ENCODE measurements around the gene C1QL4. TPM values are rescaled to one million over a fixed set of nuclear protein-coding genes. Genes with fewer than 3 reads are reported as not detected.
"Not testable (repeated sequence)": the region's sequence is repeated elsewhere in the genome, so short reads cannot be mapped to it uniquely, and the experiment has no call there.

Gene C1QL4
- total and polyA plus RNA-seq, 7 donors: 0.03 TPM; not detected in 6

DNA sequence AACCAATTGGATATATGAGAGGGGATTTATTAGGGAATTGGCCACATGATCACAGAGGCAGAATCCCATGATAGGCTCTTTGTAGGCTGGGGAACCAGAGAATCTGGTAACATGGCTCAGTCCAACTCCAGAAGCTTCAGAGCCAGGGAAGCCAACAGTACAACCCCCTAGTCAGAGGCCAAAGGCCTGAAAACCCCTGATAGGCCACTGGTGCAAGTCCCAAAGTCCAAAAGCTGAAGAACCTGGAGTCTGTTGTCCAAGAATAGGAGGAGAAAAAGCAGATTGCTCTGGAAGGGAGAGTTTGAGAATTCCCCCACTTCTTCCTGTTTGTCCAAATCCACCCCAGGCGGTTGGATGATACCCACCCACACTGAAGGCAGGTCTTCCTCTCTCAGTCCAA is 22.2 kb downstream of the C1QL4 start:
- H3K27ac ChIP-seq: no peak overlapping the region
- TF ChIP-seq POLR2AphosphoS5 (IDR thresholded peaks at IDR 0.05) (no peak), EP300 (IDR thresholded peaks at IDR 0.05) (no peak), POLR2A (IDR thresholded peaks at IDR 0.05) (no peak)
- TF ChIP-seq, protein P1, sequence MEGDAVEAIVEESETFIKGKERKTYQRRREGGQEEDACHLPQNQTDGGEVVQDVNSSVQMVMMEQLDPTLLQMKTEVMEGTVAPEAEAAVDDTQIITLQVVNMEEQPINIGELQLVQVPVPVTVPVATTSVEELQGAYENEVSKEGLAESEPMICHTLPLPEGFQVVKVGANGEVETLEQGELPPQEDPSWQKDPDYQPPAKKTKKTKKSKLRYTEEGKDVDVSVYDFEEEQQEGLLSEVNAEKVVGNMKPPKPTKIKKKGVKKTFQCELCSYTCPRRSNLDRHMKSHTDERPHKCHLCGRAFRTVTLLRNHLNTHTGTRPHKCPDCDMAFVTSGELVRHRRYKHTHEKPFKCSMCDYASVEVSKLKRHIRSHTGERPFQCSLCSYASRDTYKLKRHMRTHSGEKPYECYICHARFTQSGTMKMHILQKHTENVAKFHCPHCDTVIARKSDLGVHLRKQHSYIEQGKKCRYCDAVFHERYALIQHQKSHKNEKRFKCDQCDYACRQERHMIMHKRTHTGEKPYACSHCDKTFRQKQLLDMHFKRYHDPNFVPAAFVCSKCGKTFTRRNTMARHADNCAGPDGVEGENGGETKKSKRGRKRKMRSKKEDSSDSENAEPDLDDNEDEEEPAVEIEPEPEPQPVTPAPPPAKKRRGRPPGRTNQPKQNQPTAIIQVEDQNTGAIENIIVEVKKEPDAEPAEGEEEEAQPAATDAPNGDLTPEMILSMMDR (IDR thresholded peaks at IDR 0.05): no peak
- H3K36me3 ChIP-seq: no peaks in the 10 kb centered on the region
- H3K27me3 ChIP-seq: peaks cover 0 to 7% (median 0%) of the 10 kb centered on the region in 3 donors
- H3K9me3 ChIP-seq: no peaks in the 10 kb centered on the region
- 86 to 89% methylated on average over 1 of the region's 1 CpG for WGBS, 2 donors
- no peak overlapping the region for H3K4me3 ChIP-seq
- no peak for DNase-seq
- intact Hi-C loops (cut with DNase I): no loop called here
- H3K4me1 ChIP-seq: no peaks in the 10 kb centered on the region

DNA sequence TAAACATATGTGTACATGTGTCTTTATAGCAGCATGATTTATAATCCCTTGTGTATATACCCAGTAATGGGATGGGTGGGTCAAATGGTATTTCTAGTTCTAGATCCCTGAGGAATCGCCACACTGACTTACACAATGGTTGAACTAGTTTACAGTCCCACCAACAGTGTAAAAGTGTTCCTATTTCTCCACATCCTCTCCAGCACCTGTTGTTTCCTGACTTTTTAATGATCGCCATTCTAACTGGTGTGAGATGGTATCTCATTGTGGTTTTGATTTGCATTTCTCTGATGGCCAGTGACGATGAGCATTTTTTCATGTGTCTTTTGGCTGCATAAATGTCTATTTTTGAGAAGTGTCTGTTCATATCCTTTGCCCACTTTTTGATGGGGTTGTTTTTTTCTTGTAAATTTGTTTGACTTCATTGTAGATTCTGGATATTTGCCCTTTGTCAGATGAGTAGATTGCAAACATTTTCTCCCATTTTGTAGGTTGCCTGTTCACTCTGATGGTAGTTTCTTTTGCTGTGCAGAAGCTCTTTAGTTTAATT is 26.5 kb downstream of the C1QL4 start:
- H3K36me3 ChIP-seq; DNase-seq; intact Hi-C loops (cut with DNase I); H3K27ac ChIP-seq; H3K4me3 ChIP-seq; H3K4me1 ChIP-seq; H3K9me3 ChIP-seq: not testable (repeated sequence)
- 32 to 50% methylated on average over 2 of the region's 3 CpGs for whole genome bisulfite sequencing, 2 donors
- H3K27me3 ChIP-seq: peaks cover 0 to 27% (median 0%) of the 10 kb centered on the region in 3 donors

DNA sequence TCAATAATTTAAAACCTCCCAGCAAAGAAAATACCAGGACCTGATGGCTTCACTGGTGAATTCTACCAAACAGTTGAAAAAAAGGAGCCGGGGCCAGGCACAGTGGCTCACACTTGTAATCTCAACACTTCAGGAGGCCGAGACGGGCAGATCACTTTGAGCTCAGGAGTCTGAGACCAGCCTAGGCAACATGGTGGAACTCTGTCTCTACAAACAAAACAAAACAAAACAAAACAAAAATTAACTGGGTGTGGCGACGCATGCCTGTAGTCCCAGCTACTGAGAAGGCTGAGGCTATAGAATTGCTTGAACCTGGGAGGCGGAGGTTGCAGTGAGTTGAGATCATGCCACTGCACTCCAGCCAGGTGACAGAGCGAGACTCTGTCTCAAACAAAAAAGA is 27.6 kb downstream of the C1QL4 start:
- no peaks in the 10 kb centered on the region for H3K36me3 ChIP-seq
- TF ChIP-seq, protein P1 (IDR thresholded peaks at IDR 0.05): no peak
- TF ChIP-seq POLR2AphosphoS5 (IDR thresholded peaks at IDR 0.05): no peak
- TF ChIP-seq EP300 (IDR thresholded peaks at IDR 0.05): no peak
- TF ChIP-seq POLR2A (IDR thresholded peaks at IDR 0.05): no peak
- H3K27ac ChIP-seq: no peak overlapping the region
- DNase-seq: peak; percentile 42
- H3K9me3 ChIP-seq: no peaks in the 10 kb centered on the region
- WGBS, 2 donors: 80 to 88% methylated on average over 7 of the region's 7 CpGs
- H3K4me1 ChIP-seq: no peaks in the 10 kb centered on the region
- intact Hi-C loops (cut with DNase I): no loop called here
- no peak overlapping the region for H3K4me3 ChIP-seq
- peaks cover 0 to 27% (median 0%) of the 10 kb centered on the region in 3 donors for H3K27me3 ChIP-seq

DNA sequence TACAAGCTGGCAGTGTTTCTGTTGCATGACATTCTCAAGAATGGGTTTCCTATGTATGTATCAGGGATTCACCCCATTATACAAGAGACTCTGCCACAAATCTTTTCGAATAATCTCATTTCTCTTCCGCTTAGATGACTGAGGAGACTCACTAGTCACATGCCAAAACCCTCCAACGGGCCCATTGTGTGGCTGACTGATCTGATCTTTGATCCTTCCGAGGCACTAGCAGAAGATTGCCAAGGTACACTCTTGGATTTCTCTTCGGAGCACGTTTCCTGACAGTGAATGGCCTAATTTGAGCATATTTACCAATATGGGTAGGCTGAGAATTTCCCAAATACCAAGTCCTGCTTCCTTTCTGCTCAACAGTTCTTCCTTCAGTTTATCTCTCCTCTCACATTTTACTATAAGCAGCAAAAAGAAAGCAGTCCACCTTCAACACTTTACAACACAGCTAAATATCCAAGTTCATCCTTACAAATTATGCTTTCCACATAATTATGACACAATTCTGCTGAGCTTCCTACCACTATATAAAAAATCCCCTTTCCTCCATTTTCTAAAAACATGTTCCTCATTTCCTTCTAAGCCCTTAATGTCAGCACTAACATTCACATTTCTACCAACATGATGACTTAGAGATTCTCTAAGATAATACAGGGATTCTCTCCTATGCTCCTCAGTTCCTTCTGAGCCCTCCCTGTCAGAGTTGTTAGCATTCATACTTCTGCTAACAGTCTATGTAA is 31.1 kb downstream of the C1QL4 start:
- no peak for TF ChIP-seq EP300 (IDR thresholded peaks at IDR 0.05)
- no peak for TF ChIP-seq POLR2AphosphoS5 (IDR thresholded peaks at IDR 0.05)
- TF ChIP-seq, protein P1 (IDR thresholded peaks at IDR 0.05): no peak
- TF ChIP-seq POLR2A (IDR thresholded peaks at IDR 0.05): no peak
- Histone ChIP-seq H3K4me1 (no peaks in the 10 kb centered on the region), H3K27me3 (peaks cover 0 to 41% (median 11%) of the 10 kb centered on the region in 3 donors), H3K27ac (no peak overlapping the region), H3K36me3 (no peaks in the 10 kb centered on the region), H3K4me3 (no peak overlapping the region), H3K9me3 (no peaks in the 10 kb centered on the region)
- DNase-seq: peak; percentile 39
- 40 to 70% methylated on average over 6 of the region's 6 CpGs for WGBS, 2 donors
- intact Hi-C loops (cut with DNase I): no loop called here

DNA sequence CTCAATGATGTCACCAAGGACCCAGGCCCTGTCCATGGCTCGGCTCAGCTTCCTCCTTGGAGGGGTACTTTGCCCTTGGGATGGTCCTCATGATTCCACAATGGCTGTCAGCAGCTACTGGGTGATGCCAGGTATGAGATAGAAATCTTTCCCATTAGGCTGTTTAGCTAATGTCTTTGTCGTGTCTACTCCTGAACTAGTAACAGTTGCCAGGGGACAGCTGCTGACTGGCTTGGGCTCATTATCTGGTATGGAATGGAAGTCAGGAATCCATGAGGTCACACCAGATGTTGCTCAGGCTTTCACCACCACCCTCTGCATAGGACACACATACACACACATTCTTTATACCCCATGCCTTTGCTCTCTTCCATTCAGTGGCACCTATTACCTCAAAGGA is 32.8 kb downstream of the C1QL4 start:
- H3K4me1 ChIP-seq: no peaks in the 10 kb centered on the region
- H3K4me3 ChIP-seq: no peak overlapping the region
- DNase-seq: no peak
- H3K36me3 ChIP-seq: no peaks in the 10 kb centered on the region
- TF ChIP-seq POLR2A (IDR thresholded peaks at IDR 0.05) (no peak), POLR2AphosphoS5 (IDR thresholded peaks at IDR 0.05) (no peak), EP300 (IDR thresholded peaks at IDR 0.05) (no peak)
- TF ChIP-seq, protein P1 (IDR thresholded peaks at IDR 0.05): no peak
- intact Hi-C loops (cut with DNase I): no loop called here
- no peak overlapping the region for H3K27ac ChIP-seq
- H3K9me3 ChIP-seq: no peaks in the 10 kb centered on the region
- peaks cover 0 to 58% (median 17%) of the 10 kb centered on the region in 3 donors for H3K27me3 ChIP-seq
- 68 to 81% methylated on average over 2 of the region's 2 CpGs for WGBS, 2 donors
